Left forelimb (tissue), 1 donor: Measurements from ENCODE around the gene PGPEP1.
"Not testable (repeated sequence)": the region's sequence is repeated elsewhere in the genome, so short reads cannot be mapped to it uniquely, and the experiment has no call there.

Source experiments
- DNase-seq: peaks from one replicate; pipeline ENCODE4 v3.0.0-alpha.2; 2018; ENCODE audit warnings: low spot score

PGPEP1 gene

DNA sequence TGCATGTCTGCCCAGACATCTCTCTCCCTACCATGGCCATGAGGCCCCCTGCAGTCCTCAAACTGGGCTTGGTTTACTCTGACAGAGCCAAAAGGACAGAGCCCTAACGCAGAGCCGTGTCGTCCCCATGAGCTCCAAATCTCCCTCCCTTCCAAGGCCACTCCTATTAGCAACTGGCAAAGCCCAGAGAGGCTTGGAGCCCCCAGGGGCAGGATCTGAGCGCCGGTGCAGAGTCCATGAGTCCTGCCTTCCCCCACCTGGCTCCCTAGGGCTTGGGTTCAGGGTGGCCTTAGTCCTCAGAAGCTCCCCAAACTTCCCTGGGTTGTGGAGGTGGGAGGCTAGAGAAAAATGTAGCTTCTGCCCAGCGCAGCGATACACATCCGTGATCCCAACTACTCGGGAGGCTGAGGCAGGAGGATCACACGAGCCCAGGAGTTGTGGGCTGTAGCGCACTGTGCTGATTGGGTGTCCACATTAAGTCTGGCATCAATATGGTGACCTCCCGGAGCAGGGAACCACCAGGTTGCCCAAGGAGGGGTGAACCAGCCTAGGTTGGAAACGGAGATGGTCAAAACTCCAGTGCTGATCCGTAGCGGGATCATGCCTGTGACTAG is 7.4 kb upstream of the PGPEP1 start:
- DNase-seq: no peak

DNA sequence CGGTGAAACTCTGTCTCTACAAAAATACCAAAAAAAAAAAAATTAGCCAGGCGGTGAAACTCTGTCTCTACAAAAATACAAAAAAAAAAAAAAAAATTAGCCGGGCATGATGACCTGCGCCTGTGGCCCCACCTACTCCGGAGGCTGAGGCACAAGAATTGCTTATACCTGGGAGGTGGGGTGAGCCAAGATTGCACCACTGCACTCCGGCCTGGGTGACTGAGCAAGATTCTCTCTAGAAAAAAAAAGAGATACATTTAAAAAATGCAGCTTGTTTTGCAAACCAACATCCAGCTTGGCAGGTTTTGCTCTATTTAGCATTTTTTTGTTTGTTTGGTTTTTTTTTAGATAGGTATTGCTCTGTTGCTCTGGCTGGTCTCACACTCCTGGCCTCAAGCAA is 6.7 kb upstream of the PGPEP1 start:
- no peak for DNase-seq

DNA sequence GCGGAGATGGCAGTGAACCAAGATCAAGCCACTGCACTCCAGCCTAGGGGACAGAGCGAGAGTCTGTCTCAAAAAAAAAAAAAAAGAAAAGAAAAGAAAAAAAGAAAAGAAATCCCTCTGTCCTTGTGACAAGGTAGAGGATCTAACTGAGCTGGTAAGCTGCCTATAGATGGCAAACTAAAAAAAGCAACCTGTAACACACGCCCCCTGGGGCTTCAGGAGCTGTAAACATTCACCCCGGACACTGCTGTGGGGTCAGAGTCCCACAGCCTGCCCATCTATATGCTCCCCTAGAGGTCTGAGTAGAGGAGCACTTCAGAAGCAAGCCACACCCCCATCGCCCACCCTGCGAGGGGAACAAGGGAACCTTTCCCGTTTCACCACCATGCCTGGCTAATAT is 4.3 kb upstream of the PGPEP1 start:
- no peak for DNase-seq

DNA sequence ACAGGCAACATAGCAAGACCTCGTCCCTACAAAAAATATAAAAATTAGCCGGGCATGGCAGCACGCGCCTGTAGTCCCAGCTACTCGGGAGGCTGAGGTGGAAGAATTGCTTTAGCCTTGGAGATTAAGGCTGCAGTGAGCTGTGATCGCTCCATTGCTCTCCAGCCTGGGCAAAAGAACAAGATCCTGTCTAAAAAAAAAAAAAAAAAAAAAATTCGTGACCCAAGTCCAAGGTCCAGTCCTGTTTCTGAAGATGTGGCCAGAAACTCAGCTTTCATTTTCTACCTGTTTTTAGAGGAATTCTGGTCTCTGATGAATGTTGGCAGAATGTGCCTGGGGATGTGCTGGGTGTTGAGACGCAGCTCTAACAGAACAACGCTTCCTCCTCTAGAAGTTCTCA is 1.9 kb upstream of the PGPEP1 start:
- no peak for DNase-seq

DNA sequence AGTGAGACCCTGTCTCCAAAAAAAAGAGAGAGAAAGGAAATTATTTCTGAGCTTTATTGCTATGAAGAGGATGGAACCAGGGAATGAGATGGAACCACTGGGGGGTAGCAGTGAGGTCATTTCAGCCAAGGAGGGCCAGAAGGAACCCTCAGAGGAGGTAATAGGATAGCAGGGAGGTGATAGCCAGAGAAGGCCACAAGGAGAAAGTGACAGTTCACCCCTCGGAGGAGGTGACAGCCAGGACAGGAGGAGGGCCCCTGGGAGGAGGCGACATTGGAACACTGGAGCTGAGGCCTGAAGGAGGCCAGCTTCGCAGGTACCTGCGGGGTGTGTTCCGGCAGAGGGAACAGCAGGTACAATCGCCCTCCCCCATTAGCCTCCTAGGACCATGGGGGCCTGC is 675 bp upstream of the PGPEP1 start:
- no peak for DNase-seq

DNA sequence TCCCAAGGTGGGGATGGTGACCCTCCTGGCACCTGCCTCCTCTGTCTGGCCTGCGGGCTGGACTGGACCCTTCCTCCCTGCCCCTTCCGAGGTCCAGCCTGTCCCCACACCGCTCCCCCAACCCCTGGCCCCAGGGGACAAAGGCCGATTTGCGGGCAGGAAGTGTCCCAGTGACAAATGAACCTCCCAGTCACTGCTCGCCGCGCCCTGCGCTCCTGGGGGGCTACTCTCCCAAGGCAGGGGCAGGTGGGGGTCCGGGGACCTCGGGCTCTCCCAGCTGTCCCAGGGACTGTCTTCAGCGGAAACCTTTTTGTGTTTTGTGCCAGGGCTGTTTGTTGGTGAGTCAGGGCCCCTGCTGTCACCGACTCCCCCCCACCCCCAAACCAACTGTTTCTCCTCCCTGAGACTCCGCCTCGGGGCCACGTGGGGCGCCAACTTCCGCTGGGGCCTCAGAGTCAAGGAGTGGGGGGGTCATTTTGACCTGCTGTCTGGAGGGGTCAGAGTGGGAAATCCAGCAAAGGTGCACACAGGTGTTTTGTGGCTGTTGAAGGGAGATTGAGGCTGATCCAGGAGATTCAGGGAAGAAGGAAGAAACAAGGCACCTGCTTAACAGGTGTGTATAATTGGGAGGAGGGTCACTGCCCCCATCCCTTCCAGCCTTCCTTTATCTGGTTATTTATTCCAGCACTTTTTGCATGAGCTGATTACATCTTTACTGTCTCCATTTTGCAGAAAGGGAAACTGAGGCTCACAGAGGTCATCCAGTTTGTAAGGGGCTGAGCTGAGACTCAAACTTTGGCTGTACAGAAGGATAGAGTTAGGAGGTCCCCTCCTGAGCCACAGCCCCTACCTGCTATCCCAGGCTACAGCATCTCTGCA is 831 bp downstream of the PGPEP1 start:
- no peak for DNase-seq

DNA sequence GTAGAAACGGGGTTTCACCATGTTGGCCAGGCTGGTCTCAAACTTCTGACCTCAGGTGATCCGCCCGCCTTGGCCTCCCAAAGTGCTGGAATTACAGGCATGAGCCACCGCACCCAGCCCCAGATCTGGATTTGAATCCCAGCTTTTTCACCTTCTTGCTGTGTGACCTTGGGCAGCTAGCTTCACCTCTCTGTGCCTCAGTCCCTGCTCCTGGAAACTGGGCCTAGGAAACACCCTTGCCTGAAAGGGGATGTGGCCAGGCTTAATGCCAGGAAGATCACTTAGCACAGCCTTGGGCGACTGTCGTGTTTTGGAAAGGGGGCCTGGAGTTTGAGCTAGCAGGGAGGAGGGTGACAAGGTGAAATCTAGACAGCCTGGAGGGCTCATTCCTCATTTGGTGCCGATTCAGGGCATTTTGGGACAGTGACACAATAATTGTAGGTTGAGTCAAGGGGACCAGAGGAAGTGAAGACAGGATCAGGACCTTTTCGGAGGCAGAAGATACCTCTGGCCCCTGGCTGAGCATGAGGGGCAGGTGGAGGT is 1.8 kb downstream of the PGPEP1 start:
- DNase-seq: no peak

DNA sequence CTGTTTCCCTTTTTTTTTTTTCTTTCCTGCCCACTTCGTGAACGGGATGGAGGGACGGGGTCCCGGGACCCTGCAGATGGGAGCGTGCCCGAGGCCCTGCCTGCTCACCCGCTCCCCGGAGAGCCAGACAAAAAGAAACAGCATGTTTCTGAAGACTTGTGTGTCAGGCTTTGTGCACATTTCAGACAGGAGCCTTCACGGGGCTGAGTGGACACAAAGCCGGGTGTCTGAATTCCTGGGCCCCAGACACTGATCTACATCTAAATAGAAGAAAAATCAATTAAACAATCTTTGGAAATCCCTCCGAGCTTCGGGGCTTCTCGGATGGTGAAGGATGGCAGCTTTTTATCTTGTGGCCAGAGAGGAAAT is 4.2 kb downstream of the PGPEP1 start:
- no peak for DNase-seq

DNA sequence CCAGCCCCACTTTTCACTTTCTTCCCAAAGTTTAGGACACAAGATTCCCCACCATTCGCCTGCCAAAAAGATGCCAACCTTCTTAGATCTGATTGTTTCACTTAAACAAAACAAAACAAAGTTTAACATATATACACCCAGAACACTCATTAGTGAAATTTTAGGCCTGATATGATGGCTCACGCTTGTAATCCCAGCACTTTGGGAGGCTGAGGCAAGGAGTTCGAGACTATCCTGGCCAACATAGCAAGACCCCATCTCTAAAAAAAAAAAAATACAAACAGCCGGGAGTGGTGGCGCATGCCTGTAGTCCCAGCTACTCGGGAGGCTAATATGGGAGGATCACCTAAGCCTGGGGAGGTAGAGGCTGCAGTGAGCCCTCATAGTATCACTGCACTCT is 4.9 kb downstream of the PGPEP1 start:
- DNase-seq: no peak

DNA sequence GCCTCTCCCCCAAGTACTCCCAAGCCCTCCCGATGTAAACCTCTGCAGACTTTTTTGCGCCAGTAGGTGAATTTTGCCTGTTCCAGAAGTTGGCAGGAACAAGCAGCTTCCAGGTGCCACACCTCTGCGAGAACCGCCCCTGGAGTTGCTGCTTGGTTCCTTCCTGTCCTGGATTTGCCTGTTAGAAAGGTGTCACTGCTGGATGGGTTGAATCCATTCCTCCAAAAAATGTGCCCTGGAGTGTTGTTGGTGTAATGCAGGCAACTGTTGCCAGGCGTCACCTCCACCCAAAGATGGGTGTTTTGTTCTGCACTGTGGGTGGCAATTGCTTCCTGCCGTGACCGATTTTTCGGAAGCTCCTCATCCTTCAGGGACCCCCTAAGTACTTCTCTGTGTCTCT is 5.7 kb downstream of the PGPEP1 start:
- no peak for DNase-seq

DNA sequence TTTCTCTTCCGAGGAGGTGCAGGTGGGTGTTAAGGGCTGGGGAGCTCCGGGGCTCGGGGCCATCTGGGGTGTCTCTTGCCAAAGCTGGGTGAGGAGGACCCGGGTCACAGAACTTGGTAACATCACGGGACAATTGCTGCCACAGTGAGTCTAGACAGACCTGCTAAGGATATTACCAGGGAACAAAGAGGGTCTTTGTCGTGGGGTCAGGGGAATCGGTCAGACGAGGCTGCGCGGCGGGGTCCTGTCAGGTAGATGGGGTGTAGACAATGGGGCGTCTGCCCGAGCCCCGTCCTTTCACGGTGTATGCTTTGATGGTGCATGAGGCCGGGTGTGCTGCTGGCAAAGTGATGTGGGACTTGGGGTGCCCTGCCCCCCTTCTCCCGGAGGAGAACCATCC is 7.8 kb downstream of the PGPEP1 start:
- no peak for DNase-seq

DNA sequence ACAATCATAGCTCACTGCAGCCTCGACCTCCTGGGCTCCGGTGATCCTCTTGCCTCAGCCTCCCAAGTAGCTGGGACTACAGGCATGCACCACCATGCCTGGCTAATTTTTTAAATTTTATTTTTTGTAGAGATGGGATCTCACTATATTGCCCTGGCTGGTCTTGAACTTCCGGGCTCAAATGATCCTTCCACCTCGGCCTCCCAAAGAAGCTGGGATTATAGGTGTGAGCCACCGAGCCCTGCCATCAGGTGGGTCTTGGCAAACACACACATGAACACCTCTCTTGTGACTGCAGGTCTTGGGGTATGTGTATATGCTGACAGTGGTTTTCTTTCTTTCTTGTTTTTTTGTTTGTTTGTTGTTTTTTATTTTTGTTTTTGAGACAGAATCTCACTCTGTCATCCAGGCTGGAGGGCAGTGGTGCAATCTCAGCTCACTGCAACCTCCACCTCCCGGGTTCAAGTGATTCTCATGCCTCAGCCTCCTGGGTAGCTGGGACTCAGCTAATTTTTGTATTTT is 8.5 kb downstream of the PGPEP1 start:
- DNase-seq: not testable (repeated sequence)

DNA sequence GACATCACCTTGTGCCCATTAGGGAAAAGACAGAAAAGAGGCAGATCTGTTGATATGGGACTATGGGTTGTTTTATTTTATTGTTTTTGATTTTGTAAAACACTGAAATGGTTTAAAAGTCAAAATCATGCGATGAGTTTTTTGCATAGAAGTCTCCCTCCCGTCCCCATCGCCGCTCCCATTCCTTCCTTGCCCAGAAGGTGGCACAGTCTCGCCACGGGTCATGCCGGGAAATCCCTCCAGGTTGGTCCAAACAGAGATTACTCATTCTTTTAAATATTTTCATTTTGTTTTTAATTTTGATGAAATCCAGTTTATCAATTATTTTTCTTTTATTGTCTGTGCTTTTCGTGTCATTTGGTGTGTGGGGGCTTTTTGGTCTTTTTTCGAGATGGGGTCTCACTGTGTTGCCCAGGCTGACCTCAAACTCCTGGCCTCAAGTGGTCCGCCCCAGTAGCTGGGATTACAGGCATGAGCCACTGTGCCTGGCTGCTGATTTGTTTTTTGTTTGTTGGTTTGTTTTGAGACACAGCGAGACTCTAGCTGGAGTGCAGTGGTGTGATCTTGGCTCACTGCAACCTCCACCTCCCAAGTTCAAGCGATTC is 9.2 kb downstream of the PGPEP1 start:
- DNase-seq: no peak

DNA sequence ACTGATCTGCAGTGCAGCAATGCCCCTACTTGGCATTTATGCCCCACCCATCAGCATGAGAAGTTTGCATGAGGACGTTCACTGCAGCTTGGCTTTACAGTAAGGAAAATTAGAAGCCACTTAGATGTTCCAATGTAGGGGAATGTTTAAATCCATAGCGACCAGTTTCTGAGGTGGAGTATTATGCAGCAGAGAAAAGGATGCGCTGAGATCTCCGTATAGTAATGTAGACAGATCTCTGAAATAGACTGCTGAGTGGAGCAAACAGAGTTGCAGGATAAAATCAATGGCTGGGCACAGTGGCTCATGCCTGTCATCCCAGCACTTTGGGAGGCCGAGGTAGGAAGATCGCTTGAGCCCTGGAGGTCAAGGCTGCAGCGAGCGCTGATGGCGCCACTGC is 10.1 kb downstream of the PGPEP1 start:
- DNase-seq: no peak

DNA sequence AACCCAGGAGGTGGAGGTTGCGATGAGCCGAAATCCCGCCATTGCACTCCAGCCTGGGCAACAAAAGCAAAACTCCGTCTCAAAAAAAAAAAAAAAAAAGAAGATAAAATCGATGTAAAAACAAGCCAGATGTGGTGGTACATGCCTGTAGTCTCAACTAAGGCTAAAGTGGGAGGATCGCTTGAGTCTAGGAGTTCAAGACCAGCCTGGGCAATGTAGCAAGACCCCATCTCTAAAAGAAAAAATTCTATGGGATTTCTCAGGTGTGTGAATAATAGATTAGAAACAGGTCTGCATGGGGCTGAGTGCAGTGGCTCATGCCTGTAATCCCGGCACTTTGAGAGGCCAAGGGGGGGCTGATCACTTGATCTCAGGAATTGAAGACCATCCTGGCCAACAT is 11.1 kb downstream of the PGPEP1 start:
- no peak for DNase-seq

DNA sequence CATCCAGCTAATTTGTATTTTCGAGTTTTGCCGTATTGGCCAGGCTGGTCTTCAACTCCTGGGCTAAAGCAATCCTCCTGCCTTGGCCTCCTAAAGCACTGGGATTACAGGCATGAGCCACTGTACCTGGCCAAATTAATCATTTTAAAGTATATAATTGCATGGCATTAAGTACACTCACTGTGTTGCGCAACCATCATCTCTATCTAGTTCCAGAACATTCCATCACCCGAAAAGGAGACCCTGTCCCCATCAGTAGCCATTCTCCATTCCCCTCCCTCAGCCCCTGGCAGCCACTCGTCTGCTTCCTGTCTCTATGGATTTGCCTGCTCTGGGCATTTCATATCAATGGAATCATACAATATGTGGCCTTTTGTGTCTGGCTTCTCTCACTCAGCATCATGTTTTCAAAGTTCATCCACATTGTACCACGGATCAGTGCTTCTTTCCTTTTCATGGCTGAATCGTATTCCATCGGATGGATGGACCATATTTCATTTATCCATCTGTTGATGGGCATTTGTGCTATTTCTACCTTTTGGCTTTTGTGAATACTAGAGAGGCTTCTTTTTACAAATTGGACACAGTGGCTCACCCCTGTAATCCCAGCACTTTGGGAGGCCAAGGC is 13.1 kb downstream of the PGPEP1 start:
- no peak for DNase-seq

DNA sequence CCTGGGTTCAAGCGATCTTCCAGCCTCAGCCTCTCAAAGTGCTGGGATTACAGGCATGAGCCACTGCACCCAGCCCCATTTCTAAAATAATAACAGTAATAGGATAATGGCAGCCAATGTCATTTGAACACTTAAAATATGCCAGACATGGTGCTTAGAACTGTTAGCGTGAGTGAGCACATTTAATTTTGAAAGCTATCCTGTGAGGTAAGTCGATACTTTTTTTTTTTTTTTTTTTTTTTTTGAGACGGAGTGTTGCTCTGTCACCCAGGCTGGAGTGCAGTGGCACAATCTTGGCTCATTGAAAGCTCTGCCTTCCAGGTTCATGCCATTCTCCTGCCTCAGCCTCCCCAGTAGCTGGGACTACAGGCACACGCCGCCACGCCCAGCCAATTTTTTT is 14.3 kb downstream of the PGPEP1 start:
- DNase-seq: not testable (repeated sequence)

DNA sequence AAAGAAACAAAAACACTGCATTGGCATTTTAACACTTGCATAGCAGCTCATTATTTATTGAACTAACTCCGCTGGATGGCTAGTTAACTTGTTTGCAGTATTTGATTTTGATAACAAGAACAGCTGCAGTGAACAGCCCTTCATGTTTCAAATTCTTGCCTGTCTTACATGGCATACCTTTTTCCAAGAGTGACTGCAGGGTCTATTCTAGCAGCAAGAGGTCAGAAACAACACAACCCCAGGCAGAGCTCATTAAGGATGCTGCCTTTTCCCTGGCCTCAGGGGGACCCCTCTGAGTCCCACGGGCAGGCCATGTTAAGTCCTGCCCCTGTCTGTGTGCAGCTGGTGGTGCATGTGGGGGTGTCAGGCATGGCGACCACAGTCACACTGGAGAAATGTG is 16.6 kb downstream of the PGPEP1 start:
- DNase-seq: no peak

DNA sequence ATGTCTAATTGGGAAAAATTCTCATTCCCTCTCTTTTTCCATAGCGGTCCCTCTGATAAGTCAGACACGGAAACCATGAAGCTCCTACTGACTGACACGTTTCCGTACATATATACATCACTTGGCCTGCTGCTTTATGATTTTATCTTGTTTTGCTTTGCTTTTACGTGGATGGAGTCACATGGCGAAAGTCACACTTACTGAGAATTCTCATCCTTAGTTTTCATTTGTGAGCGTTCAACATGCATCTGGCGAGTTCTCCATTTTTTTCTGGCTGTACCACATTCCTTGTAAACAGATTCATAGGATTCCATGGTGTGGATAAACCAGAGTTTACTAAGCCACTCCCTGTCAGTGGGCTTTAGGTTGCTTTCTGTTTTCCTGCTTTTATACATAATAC is 21.2 kb downstream of the PGPEP1 start:
- DNase-seq: no peak

DNA sequence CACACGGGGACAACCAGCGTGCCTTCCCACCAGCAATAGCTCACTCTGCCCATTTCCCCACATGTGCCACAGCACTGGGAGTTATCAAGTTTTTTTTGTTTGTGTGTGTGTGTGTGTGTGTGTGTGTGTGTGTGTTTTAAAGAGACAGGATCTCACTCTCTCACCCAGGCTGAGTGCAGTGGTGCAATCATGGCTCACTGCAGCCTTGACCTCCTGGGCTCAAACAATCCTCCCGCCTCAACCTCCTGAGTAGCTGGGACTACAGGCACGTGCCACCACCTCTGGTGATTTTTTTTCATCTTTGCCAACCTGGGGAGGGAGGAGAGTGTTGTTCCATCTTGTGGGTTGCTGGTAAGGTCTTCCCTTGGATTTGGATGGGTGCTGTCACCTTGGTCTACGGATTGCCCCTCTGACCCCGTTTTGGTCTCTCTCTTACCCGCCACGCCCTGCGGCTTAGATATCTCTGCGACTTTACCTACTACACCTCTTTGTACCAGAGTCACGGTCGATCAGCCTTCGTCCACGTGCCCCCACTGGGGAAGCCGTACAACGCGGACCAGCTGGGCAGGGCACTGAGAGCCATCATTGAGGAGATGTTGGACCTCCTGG is 22.6 kb downstream of the PGPEP1 start:
- no peak for DNase-seq

DNA sequence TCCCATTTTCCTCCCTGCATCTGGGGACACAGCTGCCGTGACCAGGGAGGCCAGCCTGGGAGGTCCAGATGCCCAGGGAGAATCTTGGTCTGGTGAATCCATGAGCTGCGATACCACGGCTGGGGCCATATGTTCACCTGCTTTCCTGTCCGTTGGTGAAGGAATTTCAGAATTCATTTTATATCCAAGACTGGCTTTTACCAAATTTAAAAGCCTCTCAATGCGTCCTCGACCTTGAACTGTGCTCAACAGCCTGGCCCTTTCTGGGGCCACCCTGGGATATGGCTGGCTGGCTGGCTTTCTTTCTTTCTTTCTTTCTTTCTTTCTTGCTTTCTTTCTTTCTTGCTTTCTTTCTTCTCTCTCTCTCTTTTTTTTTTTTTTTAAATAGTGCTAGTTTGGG is 23.4 kb downstream of the PGPEP1 start:
- DNase-seq: no peak

DNA sequence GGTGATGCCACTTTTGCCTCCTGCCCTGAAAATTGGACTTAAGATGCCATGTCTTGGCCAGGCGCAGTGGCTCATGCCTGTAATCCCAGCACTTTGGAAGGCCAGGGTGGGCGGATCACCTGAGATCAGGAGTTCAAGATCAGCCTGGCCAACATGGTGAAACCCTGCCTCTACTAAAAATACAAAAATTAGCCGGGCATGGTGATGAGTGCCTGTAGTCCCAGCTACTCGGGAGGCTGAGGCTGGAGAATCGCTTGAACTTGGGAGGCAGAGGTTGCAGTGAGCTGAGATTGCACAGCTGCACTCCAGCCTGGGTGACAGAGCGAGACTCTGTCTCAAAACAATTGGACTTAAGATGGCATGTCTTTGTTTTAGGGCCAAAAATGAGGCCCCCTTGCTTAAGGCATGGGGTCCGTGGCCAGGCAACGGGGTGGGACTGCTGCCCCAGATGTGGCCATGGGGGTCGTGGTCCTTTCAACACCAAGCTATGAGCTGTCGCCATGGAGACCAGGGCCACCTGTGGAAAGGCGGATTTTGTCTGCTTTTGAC is 24.0 kb downstream of the PGPEP1 start:
- not testable (repeated sequence) for DNase-seq
